GM12892 (cell line): Measurements from ENCODE around the gene ETV5. TPM values are rescaled to one million over a fixed set of nuclear protein-coding genes. Genes with fewer than 3 reads are reported as not detected.

Experiments used
- DNase-seq: peaks from one replicate; pipeline ENCODE4 v3.0.0; 2011; ENCODE audit not compliant: insufficient read length
- FAIRE-seq: peaks from 2 replicates; lab custom pipeline; 2011; peaks lifted over from hg19 to GRCh38; lab: Jason Lieb, UNC
- POLR2A ChIP-seq: IDR thresholded peaks from 2 replicates; pipeline ENCODE4 v1.6.1; 2011; ENCODE audit warnings: low read depth, low read length, control low read depth
- POLR2AphosphoS5 ChIP-seq: IDR thresholded peaks from 2 replicates; pipeline ENCODE4 v1.6.1; 2011; ENCODE audit warnings: low read depth, low read length, control low read depth
- TAF1 ChIP-seq: IDR thresholded peaks from 2 replicates; pipeline ENCODE4 v1.6.1; 2011; ENCODE audit warnings: low read depth, mild to moderate bottlenecking, control low read depth, low read length, borderline replicate concordance
- polyA plus RNA-seq: library from polyadenylated mRNA; unstranded; fragments of >200 nt; gene quantifications from one replicate; pipeline ENCODE4 v1.2.1, GENCODE V29; 2012; ENCODE audit warnings: missing spikeins, inconsistent platforms; ENCODE audit not compliant: missing spikeins

Gene ETV5
- 6.4 TPM for polyA plus RNA-seq

- DNase-seq (peak; percentile 93), FAIRE-seq (peak; percentile 91)
- TF ChIP-seq POLR2A (peak; percentile 61; the same call in 1 of the 2 replicates), TAF1 (peak; percentile 80; the same call in 1 of the 2 replicates), POLR2AphosphoS5 (peak; percentile 56; the same call in 1 of the 2 replicates)
Measured at GRCh38 chr3:186108941-186109865, at the start of gene ETV5. Gene ETV5 (minus strand): TSS chr3:186109089. CDS start chr3:186105868, 3,221 bp downstream.

- DNase-seq, result no peak
- no peak for FAIRE-seq
- TF ChIP-seq POLR2A, result no peak
- no peak for TF ChIP-seq POLR2AphosphoS5
- no peak for TF ChIP-seq TAF1
Measured at GRCh38 chr3:186154641-186155040, 45.8 kb upstream of the ETV5 start.

- no peak for TF ChIP-seq POLR2A
- TF ChIP-seq POLR2AphosphoS5, result no peak
- TF ChIP-seq TAF1, result no peak
- FAIRE-seq (peak; percentile 21), DNase-seq (peak; percentile 53)
Measured at GRCh38 chr3:186152889-186153292, 44.0 kb upstream of the ETV5 start.

DNA sequence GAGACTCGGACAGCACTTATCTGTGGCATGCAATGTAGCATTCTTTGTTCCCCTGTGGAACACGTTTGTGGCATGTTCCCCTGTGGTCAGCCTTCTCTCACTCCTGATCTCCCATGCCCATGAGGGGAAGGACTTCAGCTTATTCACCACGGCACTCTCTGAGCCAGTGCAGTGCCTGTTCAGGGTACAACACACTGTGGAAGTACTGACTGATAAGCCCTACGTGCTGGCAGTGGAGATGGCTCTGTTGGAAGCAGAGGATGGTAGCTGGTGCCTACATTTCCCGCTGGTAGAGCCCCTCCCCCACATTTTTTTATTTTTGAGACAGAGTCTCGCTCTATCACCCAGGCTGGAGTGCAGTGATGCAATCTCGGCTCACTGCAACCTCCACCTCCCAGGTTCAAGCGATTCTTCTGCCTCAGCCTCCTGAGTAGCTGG, 43.5 kb upstream of the ETV5 start:
- FAIRE-seq (no peak), DNase-seq (no peak)
- TF ChIP-seq POLR2A, result no peak
- TF ChIP-seq TAF1, result no peak
- TF ChIP-seq POLR2AphosphoS5, result no peak

- TF ChIP-seq POLR2AphosphoS5 (no peak), POLR2A (no peak), TAF1 (no peak)
- peak; percentile 17 for FAIRE-seq
- no peak for DNase-seq
Measured at GRCh38 chr3:186151077-186151971, 42.4 kb upstream of the ETV5 start.

GRCh38 chr3:186150041-186150830, 41.3 kb upstream of the ETV5 start:
- FAIRE-seq (no peak), DNase-seq (no peak)
- no peak for TF ChIP-seq TAF1
- no peak for TF ChIP-seq POLR2A
- no peak for TF ChIP-seq POLR2AphosphoS5

DNA sequence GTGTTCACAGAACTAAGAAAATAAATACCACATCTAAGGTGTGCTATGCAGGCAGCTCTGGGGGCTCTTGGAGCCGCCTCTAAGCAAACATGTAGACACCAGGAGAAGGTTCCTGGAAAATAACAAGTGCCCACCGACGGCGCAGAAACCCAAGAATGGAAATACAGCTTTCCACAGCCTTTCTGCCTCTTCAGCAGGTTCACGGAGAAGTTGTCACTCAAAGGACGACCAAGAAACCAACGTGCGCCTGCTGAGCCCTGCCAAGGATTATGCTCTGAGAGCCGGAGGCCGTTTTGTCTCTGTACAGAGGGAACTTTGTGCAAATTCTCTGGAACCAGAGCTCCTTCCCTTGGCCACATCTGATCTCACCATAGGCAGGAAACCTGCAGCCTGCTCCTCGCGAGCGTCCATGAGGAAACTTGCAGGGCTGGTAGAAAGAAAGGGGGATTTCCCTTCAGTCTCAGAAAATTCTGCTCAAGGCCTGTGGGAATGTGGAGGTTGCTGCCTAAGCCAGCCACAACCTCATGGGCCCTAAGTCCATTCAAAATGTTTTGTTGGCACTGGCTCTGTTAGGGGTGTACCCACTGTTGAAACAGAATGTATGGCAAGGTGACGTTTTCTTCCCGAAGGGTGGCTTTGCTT, 40.6 kb upstream of the ETV5 start:
- FAIRE-seq (no peak), DNase-seq (no peak)
- TF ChIP-seq POLR2AphosphoS5 (no peak), POLR2A (no peak), TAF1 (no peak)

DNA sequence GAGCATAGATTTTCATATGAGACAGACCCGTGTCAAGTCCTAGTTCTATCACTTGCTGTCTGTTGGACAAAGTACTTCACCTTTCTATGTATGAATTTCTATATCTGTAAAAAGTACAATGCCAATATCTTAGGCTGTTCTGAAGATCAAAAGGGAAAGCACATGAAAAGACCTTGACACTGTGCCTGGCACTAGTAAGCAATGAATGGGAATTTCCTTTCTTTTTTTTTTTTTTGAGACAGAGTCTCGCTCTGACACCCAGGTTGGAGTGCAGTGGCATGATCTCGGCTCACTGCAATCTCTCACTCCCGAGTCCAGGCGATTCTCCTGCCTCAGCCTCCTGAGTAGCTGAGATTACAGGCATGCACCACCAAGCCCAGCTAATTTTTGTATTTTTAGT, 35.4 kb upstream of the ETV5 start:
- no peak for FAIRE-seq
- TF ChIP-seq TAF1 (no peak), POLR2AphosphoS5 (no peak), POLR2A (no peak)
- no peak for DNase-seq

GRCh38 chr3:186143250-186143649, 34.4 kb upstream of the ETV5 start:
- FAIRE-seq (no peak), DNase-seq (no peak)
- TF ChIP-seq POLR2AphosphoS5 (no peak), TAF1 (no peak), POLR2A (no peak)

DNA sequence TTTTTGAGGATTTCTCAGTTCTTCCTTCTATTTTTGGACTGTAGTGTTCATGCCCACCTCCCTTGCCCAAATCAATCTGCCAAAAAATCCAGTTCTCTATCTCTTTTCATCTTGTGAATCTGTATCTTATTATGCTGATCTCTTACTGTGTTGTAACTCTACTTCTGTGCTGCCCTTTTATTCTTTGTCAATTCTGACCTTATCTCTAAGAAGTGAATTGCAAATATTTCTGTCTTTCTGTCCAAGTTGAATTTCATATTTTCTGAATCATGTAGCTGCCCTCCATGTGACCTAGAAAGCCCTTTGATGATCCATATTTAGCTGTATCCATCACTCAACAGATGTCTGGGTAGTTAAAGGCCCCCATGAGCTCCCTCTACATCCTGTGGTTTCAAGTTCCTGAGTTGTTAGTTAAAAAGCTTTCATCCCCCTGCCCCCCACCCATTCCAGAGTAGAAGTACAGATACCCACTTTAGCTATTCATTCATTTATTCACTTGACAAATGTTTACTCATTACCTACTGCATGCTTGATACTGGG, 33.6 kb upstream of the ETV5 start:
- DNase-seq, result no peak
- TF ChIP-seq POLR2A (no peak), POLR2AphosphoS5 (no peak), TAF1 (no peak)
- FAIRE-seq, result no peak
